Esophagus squamous epithelium (tissue), 5 donors: Measurements from ENCODE around the gene FBXL14. TPM values are rescaled to one million over a fixed set of nuclear protein-coding genes. Genes with fewer than 3 reads are reported as not detected.

Experiments used
- DNase-seq: peaks from one replicate; lab custom pipeline; 2025; lab: John Stamatoyannopoulos, UW
- H3K27ac ChIP-seq, 4 donors: fragments of 200-600 bp; sonication (generic); one replicate each; pipeline ENCODE4 v1.5.1; 2016 to 2019; ENCODE audit warnings: mild to moderate bottlenecking in 1 of 4
- H3K27me3 ChIP-seq, 4 donors: fragments of 200-600 bp; sonication (generic); 1 replicate in 3 of 4; 2 replicates in 1 of 4; pipeline versions ENCODE4 v1.5.1 to v1.6.0; 2017 to 2021; ENCODE audit warnings: antibody characterized with exemption in 1 of 4
- H3K36me3 ChIP-seq, 3 donors: fragments of 200-600 bp; sonication (generic); one replicate each; pipeline ENCODE4 v1.5.1; 2016 to 2019
- H3K4me1 ChIP-seq, 3 donors: fragments of 200-600 bp; sonication (generic); one replicate each; pipeline ENCODE4 v1.5.1; 2017 to 2019
- H3K4me3 ChIP-seq, 4 donors: fragments of 200-600 bp; sonication (generic); 1 replicate in 3 of 4; 2 replicates in 1 of 4; pipeline ENCODE4 v1.5.1; 2016 to 2019; ENCODE audit warnings: mild to moderate bottlenecking in 2 of 4, moderate library complexity in 1 of 4
- H3K9me3 ChIP-seq, 3 donors: fragments of 200-600 bp; sonication (generic); one replicate each; pipeline ENCODE4 v1.5.1; 2016 to 2019
- POLR2A ChIP-seq, 4 donors: fragments of 450-650 bp; IDR thresholded peaks; one replicate each; pipeline ENCODE4 v1.6.1; 2017; ENCODE audit warnings: antibody characterized with exemption in 4 of 4, mild to moderate bottlenecking in 4 of 4, moderate library complexity in 3 of 4
- WGBS, 2 donors: methylation state at CpG; one replicate each; pipeline ENCODE4 v1.1.5; 2018; 5-methylcytosine and 5-hydroxymethylcytosine counted together
- intact Hi-C: fragments of 100-400 bp; cut with DNase I; formaldehyde crosslinking; loops from one replicate; pipeline ENCODE4 v1.15.0; 2022
- total RNA-seq, 4 donors: library from RNA; depleted of rRNA; stranded (reverse); fragments of >200 nt; gene quantifications; one replicate each; pipeline ENCODE4 v1.1.0, GENCODE V29; 2016
- TF ChIP-seq, protein P1 (sequence below), 6 experiments: fragments of 450-650 bp in 4 of 6; fragments of 200-600 bp in 2 of 6; sonication (generic) in 2 of 6; IDR thresholded peaks; one replicate each; pipeline ENCODE4 v1.5.1; 2016 to 2019; ENCODE audit warnings: antibody characterized with exemption in 6 of 6, mild to moderate bottlenecking in 4 of 6, moderate library complexity in 4 of 6
- donor health status: DM: yes; HTN: yes; CAD: no.

The FBXL14 gene
- total RNA-seq, 4 donors from 2014 or later = 6.5 to 14.9 (median 8.8) TPM

DNA sequence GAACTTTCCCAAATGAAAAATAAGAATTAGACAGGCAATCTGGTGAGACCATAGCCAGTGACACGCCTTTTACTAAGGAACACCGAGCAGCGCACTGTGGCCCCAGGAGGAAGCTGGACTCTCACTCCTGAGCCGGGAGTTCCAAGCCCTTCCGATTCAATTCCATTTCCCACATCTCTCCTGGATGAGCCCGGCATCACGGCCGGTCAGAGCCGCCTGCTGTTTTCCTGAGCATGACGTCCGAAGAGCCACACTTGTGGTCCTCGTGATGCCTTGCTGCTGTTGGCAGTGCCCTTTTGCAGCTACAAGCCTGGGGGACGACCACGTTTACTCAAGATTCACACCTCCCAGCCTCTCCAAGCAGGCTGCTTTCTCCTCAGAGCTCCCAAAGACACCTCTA, 40.8 kb downstream of the FBXL14 start:
- 74 to 89% methylated on average over 12 to 14 of the region's 14 CpGs for WGBS, 2 donors

DNA sequence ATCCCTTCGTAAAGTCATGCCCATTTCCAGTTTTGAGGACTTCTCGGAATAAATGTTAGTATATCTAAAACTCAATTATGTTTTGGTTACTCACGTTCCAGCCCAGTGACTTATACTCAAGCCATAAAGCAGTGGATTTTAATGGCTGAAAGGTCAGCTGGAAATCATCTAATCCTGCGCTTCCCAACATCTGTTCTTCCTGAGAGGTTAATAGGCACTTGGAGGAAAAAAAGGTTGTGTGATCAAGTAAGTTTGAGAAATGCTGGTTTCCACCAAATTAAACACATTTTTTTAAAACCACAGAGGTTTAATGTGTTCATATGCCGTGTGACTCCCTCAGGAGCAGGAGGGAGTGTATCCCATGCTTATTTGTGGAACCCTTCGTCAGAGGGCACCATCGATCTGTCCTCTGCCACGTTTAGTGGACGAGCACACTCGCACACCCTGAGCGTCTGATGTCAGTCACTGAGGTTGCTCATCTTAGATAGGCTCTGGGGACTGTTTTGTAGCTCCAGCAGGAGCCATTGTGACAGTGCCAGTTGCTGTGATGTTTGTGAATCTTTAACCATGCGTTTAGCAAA, 41.4 kb downstream of the FBXL14 start:
- H3K27ac ChIP-seq = peak overlapping the region in 1 of 4 donors; percentile 9
- WGBS, 2 donors = 74 to 79% methylated on average over 11 to 12 of the region's 12 CpGs
- H3K4me1 ChIP-seq = peaks cover 0 to 15% (median 0%) of the 10 kb centered on the region in 3 donors
- TF ChIP-seq POLR2A (IDR thresholded peaks at IDR 0.05) = no peak
- intact Hi-C loops = no loop called here
- no peak overlapping the region for H3K4me3 ChIP-seq
- DNase-seq = no peak
- no peaks in the 10 kb centered on the region for H3K27me3 ChIP-seq
- no peaks in the 10 kb centered on the region for H3K9me3 ChIP-seq
- no peaks in the 10 kb centered on the region for H3K36me3 ChIP-seq

More for the DNA sequence above, 40.8 kb downstream of the FBXL14 start:
- no peak overlapping the region for H3K4me3 ChIP-seq
- intact Hi-C loops = no loop called here
- H3K27ac ChIP-seq = peak overlapping the region in 1 of 4 donors; percentile 2
- no peak for DNase-seq
- TF ChIP-seq, protein P1, sequence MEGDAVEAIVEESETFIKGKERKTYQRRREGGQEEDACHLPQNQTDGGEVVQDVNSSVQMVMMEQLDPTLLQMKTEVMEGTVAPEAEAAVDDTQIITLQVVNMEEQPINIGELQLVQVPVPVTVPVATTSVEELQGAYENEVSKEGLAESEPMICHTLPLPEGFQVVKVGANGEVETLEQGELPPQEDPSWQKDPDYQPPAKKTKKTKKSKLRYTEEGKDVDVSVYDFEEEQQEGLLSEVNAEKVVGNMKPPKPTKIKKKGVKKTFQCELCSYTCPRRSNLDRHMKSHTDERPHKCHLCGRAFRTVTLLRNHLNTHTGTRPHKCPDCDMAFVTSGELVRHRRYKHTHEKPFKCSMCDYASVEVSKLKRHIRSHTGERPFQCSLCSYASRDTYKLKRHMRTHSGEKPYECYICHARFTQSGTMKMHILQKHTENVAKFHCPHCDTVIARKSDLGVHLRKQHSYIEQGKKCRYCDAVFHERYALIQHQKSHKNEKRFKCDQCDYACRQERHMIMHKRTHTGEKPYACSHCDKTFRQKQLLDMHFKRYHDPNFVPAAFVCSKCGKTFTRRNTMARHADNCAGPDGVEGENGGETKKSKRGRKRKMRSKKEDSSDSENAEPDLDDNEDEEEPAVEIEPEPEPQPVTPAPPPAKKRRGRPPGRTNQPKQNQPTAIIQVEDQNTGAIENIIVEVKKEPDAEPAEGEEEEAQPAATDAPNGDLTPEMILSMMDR (IDR thresholded peaks at IDR 0.05) = no peak
- TF ChIP-seq POLR2A (IDR thresholded peaks at IDR 0.05) = no peak
- H3K4me1 ChIP-seq = peaks cover 0 to 15% (median 0%) of the 10 kb centered on the region in 3 donors
- H3K36me3 ChIP-seq = no peaks in the 10 kb centered on the region
- H3K9me3 ChIP-seq = no peaks in the 10 kb centered on the region
- no peaks in the 10 kb centered on the region for H3K27me3 ChIP-seq

DNA sequence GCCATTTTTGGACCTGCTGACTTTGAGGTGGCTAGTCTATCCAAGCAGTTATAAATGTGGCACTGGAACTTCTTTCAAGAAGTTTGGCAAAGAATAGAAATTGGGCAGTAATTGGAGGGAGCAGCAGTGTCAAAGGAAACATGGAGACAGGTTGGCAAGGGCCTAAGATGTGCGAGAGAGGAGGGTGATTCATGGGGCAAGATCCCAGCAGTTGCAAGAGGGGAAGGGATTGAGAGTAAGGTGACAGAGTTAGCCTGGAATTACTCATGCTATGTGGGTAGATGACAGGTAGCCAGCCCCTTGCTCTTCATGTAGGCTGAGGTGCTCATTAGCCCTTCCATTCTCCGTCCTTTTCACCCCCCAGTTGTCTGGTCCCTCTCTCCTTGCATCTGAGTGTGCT, 42.2 kb downstream of the FBXL14 start:
- TF ChIP-seq, protein P1 (IDR thresholded peaks at IDR 0.05) = no peak

DNA sequence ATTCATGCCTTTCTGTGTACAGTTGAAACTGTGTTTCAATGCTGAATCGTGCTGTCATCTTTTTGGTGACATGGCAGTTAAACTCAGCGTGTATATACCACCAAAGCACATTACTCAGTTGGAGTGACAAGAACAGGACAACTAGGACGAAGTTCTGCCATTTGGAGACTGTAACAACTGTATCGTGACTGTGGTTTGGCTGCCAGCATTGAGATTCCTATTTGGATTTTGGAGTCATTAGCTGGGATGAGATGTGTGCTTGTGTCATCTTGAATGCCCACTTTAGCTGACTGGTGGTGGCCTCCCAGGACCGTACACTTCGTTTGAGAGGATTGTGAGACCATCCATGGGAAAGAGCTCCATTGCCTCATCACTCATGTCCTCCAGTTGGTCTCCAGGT, 42.9 kb downstream of the FBXL14 start:
- WGBS, 2 donors = 87 to 94% methylated on average over 5 to 6 of the region's 6 CpGs
- Histone ChIP-seq H3K36me3 (no peaks in the 10 kb centered on the region), H3K9me3 (no peaks in the 10 kb centered on the region), H3K27me3 (no peaks in the 10 kb centered on the region), H3K4me1 (peaks cover 0 to 18% (median 0%) of the 10 kb centered on the region in 3 donors), H3K4me3 (no peak overlapping the region), H3K27ac (no peak overlapping the region)
- intact Hi-C loops = no loop called here
- no peak for TF ChIP-seq POLR2A (IDR thresholded peaks at IDR 0.05)
- TF ChIP-seq, protein P1 (IDR thresholded peaks at IDR 0.05) = no peak
- DNase-seq = no peak

More for the DNA sequence above, 42.2 kb downstream of the FBXL14 start:
- Histone ChIP-seq H3K9me3 (no peaks in the 10 kb centered on the region), H3K27ac (no peak overlapping the region), H3K27me3 (no peaks in the 10 kb centered on the region), H3K36me3 (no peaks in the 10 kb centered on the region), H3K4me3 (no peak overlapping the region), H3K4me1 (peaks cover 0 to 15% (median 0%) of the 10 kb centered on the region in 3 donors)
- intact Hi-C loops = no loop called here
- WGBS, 2 donors = 74 to 85% methylated on average over 2 of the region's 2 CpGs
- DNase-seq = no peak

DNA sequence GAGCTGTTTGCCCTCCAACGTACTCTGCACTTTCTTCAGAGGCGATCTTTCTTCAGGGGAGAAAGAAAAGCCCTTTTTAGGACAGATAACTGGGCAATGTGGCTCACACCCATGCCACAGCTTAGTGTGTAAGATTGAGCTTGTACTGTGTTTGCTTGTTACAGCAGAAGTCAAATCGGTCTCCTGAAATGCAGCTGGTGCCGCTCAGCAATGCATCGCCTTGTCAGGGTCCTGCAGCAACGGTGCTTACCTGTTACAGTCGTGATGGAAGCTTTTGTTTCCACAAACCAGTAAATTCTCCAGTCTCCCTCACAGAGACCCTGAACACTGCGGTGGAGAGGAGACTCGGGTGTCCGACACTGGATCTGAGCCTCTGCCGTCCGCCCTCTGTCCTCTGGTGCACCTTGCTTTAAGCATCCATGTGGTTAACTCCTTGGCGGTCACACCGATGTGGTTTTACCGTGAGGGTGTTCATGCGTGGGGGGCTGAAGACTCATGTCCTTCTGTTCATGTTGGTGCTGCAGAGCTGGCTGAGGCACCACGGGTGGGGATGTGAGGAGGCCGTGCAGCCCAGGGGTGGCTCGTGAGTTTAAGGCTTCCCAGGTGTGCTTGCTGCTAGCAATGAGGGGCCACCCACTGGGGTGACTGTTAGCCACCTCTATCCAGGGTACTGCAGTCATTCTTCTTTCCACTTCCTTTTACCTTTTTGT, 47.3 kb downstream of the FBXL14 start:
- 75 to 87% methylated on average over 17 to 18 of the region's 19 CpGs for WGBS, 2 donors
- H3K36me3 ChIP-seq = no peaks in the 10 kb centered on the region
- intact Hi-C loops = no loop called here
- no peak overlapping the region for H3K4me3 ChIP-seq
- TF ChIP-seq, protein P1 (IDR thresholded peaks at IDR 0.05) = no peak
- no peak for TF ChIP-seq POLR2A (IDR thresholded peaks at IDR 0.05)
- no peaks in the 10 kb centered on the region for H3K27me3 ChIP-seq
- no peak overlapping the region for H3K27ac ChIP-seq
- peaks cover 0 to 20% (median 0%) of the 10 kb centered on the region in 3 donors for H3K4me1 ChIP-seq
- no peak for DNase-seq
- H3K9me3 ChIP-seq = no peaks in the 10 kb centered on the region
